Measurements from ENCODE around the gene ACVR1. TPM values are rescaled to one million over a fixed set of nuclear protein-coding genes. Genes with fewer than 3 reads are reported as not detected.
"Not testable (repeated sequence)": the region's sequence is repeated elsewhere in the genome, so short reads cannot be mapped to it uniquely, and the experiment has no call there.

Gene ACVR1
- total RNA-seq, 1 donor from 2014 or later: 4.4 TPM

- TF ChIP-seq CTCF (IDR thresholded peaks at IDR 0.05): no peak
- H3K9me3 Mint-ChIP-seq: peaks cover 12% of the 10 kb centered on the region
- POLR2A ChIA-PET: no interaction called here
- no peak for DNase-seq
- H3K4me3 Mint-ChIP-seq: no peak overlapping the region
- intact Hi-C loops (cut with micrococcal nuclease): no loop called here
- H3K4me1 Mint-ChIP-seq: peaks cover 2% of the 10 kb centered on the region
- no peak for ATAC-seq (ENCODE audit: low read depth)
- no peaks in the 10 kb centered on the region for H3K27me3 Mint-ChIP-seq
- CTCF ChIA-PET: interaction anchor here (1.4 kb wide), 1 partner anchor 433 kb away, joined by 5 read pairs; no protein-coding TSS in a partner anchor
- peaks cover 42% of the 10 kb centered on the region for H3K36me3 Mint-ChIP-seq (ENCODE audit: low read depth)
- no peak overlapping the region for H3K27ac Mint-ChIP-seq
Measured at GRCh38 chr2:157760949-157761348, 115.2 kb downstream of the ACVR1 start.

GRCh38 chr2:157759855-157760254 is 116.3 kb downstream of the ACVR1 start:
- peaks cover 16% of the 10 kb centered on the region for H3K9me3 Mint-ChIP-seq
- H3K4me3 Mint-ChIP-seq: no peak overlapping the region
- ChIA-PET POLR2A (no interaction called here), CTCF (interaction anchor here (0.9 to 1.4 kb wide), 2 partner anchors 268 to 432 kb away, joined by 3 to 5 read pairs; no protein-coding TSS in a partner anchor)
- no peak for TF ChIP-seq CTCF (IDR thresholded peaks at IDR 0.05)
- no peaks in the 10 kb centered on the region for H3K27me3 Mint-ChIP-seq
- H3K36me3 Mint-ChIP-seq (ENCODE audit: low read depth): peaks cover 44% of the 10 kb centered on the region
- no peak for DNase-seq
- no peak overlapping the region for H3K27ac Mint-ChIP-seq
- H3K4me1 Mint-ChIP-seq: peaks cover 2% of the 10 kb centered on the region
- ATAC-seq (ENCODE audit: low read depth): no peak
- intact Hi-C loops (cut with micrococcal nuclease): no loop called here

GRCh38 chr2:157758586-157758985 is 117.5 kb downstream of the ACVR1 start:
- ChIA-PET CTCF (no interaction called here), POLR2A (no interaction called here)
- ATAC-seq (ENCODE audit: low read depth): no peak
- TF ChIP-seq CTCF (IDR thresholded peaks at IDR 0.05): no peak
- Mint-ChIP-seq H3K36me3 (ENCODE audit: low read depth) (peaks cover 54% of the 10 kb centered on the region), H3K9me3 (peaks cover 16% of the 10 kb centered on the region), H3K4me1 (peaks cover 2% of the 10 kb centered on the region), H3K27me3 (no peaks in the 10 kb centered on the region), H3K4me3 (no peak overlapping the region), H3K27ac (no peak overlapping the region)
- DNase-seq: no peak
- intact Hi-C loops (cut with micrococcal nuclease): no loop called here

- Mint-ChIP-seq H3K36me3 (ENCODE audit: low read depth) (peaks cover 58% of the 10 kb centered on the region), H3K9me3 (peaks cover 16% of the 10 kb centered on the region), H3K4me1 (peaks cover 2% of the 10 kb centered on the region), H3K27ac (no peak overlapping the region), H3K27me3 (no peaks in the 10 kb centered on the region), H3K4me3 (no peak overlapping the region)
- no peak for ATAC-seq (ENCODE audit: low read depth)
- TF ChIP-seq CTCF (IDR thresholded peaks at IDR 0.05): no peak
- ChIA-PET CTCF (no interaction called here), POLR2A (no interaction called here)
- intact Hi-C loops (cut with micrococcal nuclease): no loop called here
- no peak for DNase-seq
Measured at GRCh38 chr2:157757500-157757899, 118.6 kb downstream of the ACVR1 start.

GRCh38 chr2:157756447-157756846 is 119.7 kb downstream of the ACVR1 start:
- intact Hi-C loops (cut with micrococcal nuclease); DNase-seq; H3K4me3 Mint-ChIP-seq; H3K27me3 Mint-ChIP-seq; CTCF ChIA-PET; H3K27ac Mint-ChIP-seq; POLR2A ChIA-PET; H3K4me1 Mint-ChIP-seq; ATAC-seq (ENCODE audit: low read depth): not testable (repeated sequence)
- H3K9me3 Mint-ChIP-seq: peaks cover 16% of the 10 kb centered on the region
- H3K36me3 Mint-ChIP-seq (ENCODE audit: low read depth): peaks cover 62% of the 10 kb centered on the region

Measured in activated B cell treated with CpG ODN at 0.5 μM for 24 hours (primary cell).